Measurements from ENCODE around the gene TM6SF1. TPM values are rescaled to one million over a fixed set of nuclear protein-coding genes. Genes with fewer than 3 reads are reported as not detected.

TM6SF1 gene
- total RNA-seq, 4 donors from 2014 or later, result 7.5 to 11.2 (median 9.6) TPM

DNA sequence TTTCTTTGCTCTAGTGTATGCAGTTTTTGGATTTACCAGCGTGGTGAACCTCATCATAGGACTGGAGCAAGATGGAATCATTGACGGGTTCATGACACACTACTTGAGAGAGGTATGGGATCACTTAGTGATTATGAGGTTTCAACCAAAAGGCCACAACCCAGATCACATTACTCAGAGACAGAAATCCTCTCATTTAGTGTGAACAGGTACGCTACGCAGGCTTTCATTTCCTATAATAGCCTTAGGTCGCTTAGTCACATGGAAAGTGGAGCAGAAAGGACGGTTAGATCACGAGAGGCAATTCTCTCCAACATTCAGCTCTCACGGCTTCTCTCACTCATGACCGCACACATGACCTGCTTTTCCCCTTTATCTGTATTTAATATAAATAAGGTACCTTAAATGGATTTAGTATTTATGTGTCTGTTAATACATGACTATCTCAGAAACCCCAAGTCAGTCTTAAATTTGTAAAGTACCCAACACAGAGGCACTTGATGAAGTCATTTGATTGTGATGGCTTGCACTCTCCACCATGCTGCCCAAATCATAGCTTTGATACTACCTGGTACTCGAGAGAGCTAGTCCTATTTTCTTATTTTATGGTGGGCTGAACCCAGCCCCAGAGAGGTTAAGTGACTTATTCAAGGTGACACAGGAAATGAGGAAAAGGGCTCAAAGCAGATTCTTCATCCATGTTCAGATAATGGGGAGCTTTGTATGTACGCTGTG, 8.6 kb downstream of the TM6SF1 start:
- no peak for DNase-seq (ENCODE audit: low spot score in 2 of 2)
- Histone ChIP-seq H3K9me3 (no peaks in the 10 kb centered on the region), H3K27ac (no peak overlapping the region), H3K27me3 (no peaks in the 10 kb centered on the region), H3K36me3 (peaks cover 0 to 22% (median 0%) of the 10 kb centered on the region in 3 donors), H3K4me1 (peaks cover 0 to 13% (median 0%) of the 10 kb centered on the region in 4 donors), H3K4me3 (no peak overlapping the region)
- 86 to 90% methylated on average over 11 of the region's 11 CpGs for WGBS, 2 donors
- no peak for TF ChIP-seq POLR2A (IDR thresholded peaks at IDR 0.05)
- TF ChIP-seq, protein P1, sequence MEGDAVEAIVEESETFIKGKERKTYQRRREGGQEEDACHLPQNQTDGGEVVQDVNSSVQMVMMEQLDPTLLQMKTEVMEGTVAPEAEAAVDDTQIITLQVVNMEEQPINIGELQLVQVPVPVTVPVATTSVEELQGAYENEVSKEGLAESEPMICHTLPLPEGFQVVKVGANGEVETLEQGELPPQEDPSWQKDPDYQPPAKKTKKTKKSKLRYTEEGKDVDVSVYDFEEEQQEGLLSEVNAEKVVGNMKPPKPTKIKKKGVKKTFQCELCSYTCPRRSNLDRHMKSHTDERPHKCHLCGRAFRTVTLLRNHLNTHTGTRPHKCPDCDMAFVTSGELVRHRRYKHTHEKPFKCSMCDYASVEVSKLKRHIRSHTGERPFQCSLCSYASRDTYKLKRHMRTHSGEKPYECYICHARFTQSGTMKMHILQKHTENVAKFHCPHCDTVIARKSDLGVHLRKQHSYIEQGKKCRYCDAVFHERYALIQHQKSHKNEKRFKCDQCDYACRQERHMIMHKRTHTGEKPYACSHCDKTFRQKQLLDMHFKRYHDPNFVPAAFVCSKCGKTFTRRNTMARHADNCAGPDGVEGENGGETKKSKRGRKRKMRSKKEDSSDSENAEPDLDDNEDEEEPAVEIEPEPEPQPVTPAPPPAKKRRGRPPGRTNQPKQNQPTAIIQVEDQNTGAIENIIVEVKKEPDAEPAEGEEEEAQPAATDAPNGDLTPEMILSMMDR (IDR thresholded peaks at IDR 0.05), result no peak
- no peak for TF ChIP-seq EP300 (IDR thresholded peaks at IDR 0.05)

DNA sequence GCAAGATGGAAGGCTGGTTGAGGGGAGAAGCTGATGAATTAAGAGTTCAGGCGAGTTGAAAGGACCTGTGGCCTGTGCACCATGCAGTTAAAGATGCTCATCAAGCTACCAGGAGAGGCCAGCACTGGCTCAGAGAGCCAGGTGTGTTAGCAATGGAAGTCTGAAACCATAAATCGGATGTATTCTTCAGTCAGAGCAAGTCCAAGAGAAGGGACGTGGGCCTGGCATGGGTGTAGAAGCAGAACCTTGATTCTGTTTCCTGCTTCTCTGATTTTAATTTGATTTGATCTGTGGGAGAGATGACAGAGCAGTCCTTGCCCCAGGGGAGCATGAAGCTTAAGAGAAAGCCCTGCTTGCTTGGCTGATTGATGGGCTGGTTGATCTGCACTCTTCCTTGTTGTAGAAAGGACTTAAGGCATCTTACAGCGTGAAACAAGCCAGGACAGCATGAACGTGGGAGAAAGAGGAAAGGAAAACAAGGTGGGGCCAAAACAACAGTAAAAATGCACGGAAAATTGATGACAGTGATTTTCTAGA, 10.9 kb downstream of the TM6SF1 start:
- Histone ChIP-seq H3K4me3 (no peak overlapping the region), H3K4me1 (peaks cover 0 to 1% (median 0%) of the 10 kb centered on the region in 4 donors), H3K27ac (no peak overlapping the region), H3K27me3 (no peaks in the 10 kb centered on the region), H3K9me3 (no peaks in the 10 kb centered on the region), H3K36me3 (peaks cover 0 to 18% (median 0%) of the 10 kb centered on the region in 3 donors)
- TF ChIP-seq POLR2A (IDR thresholded peaks at IDR 0.05) (no peak), EP300 (IDR thresholded peaks at IDR 0.05) (no peak)
- WGBS, 2 donors, result 67 to 72% methylated on average over 6 of the region's 6 CpGs
- no peak for DNase-seq (ENCODE audit: low spot score in 2 of 2)

DNA sequence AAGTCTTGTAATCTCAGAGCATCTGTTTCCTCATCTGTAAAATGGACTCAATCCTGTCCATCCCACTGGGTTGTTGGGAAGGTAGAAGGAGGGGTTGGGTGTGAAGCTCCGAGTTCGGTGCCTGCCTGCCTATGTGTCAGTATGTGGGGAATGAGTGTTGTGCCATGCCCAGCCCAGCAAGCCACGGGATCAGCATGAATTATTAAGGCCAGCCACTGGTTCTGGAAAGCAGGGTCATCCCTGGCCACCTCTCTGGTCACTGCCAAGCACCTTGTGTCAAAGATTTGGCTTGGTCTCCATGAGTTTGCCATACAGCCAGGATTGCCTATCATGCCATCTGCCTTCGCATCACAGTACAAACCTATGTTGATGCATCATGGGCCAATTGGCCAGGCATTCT, 11.5 kb downstream of the TM6SF1 start:
- TF ChIP-seq, protein P1 (IDR thresholded peaks at IDR 0.05), result no peak
- TF ChIP-seq POLR2A (IDR thresholded peaks at IDR 0.05), result no peak
- no peak for TF ChIP-seq EP300 (IDR thresholded peaks at IDR 0.05)
- 88 to 91% methylated on average over 4 of the region's 4 CpGs for WGBS, 2 donors
- Histone ChIP-seq H3K27me3 (no peaks in the 10 kb centered on the region), H3K9me3 (no peaks in the 10 kb centered on the region), H3K4me3 (no peak overlapping the region), H3K36me3 (peaks cover 0 to 13% (median 0%) of the 10 kb centered on the region in 3 donors), H3K27ac (no peak overlapping the region), H3K4me1 (no peaks in the 10 kb centered on the region)
- DNase-seq (ENCODE audit: low spot score in 2 of 2), result no peak

DNA sequence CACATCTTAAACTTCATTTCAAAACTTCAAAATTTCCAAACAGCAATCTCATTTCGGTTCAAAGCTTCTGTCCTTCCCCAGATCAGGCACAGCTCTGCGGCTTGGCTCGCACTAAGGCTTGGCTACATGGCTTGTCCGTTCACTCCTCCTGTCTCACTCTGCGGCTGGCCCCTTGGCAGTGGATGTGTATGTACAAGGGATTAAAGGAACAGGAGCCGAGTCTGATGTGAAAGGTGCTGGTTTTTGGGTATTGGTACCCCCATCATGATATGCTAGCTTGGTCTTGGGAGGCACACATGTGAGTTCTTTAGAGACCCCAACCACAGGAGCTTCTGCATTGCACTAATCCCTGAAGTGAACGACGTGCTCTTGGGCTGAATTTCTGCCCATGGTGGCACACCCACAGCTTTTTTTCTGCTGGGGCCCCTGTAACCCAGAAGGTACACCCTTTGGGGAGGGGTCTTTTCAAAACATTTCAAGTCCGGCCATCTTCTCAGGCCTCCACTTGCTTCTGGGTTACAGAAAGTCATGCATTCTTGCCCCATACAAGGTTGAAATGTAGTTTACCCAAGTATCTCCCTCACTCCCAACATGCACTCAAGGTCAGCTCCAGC, 12.6 kb downstream of the TM6SF1 start:
- no peak overlapping the region for H3K4me3 ChIP-seq
- no peak for TF ChIP-seq POLR2A (IDR thresholded peaks at IDR 0.05)
- TF ChIP-seq EP300 (IDR thresholded peaks at IDR 0.05), result no peak
- TF ChIP-seq, protein P1 (IDR thresholded peaks at IDR 0.05), result no peak
- H3K27ac ChIP-seq, result no peak overlapping the region
- DNase-seq (ENCODE audit: low spot score in 2 of 2), result no peak
- 81 to 85% methylated on average over 9 of the region's 9 CpGs for WGBS, 2 donors
- H3K27me3 ChIP-seq, result no peaks in the 10 kb centered on the region
- H3K9me3 ChIP-seq, result no peaks in the 10 kb centered on the region
- no peaks in the 10 kb centered on the region for H3K4me1 ChIP-seq
- peaks cover 0 to 6% (median 0%) of the 10 kb centered on the region in 3 donors for H3K36me3 ChIP-seq

DNA sequence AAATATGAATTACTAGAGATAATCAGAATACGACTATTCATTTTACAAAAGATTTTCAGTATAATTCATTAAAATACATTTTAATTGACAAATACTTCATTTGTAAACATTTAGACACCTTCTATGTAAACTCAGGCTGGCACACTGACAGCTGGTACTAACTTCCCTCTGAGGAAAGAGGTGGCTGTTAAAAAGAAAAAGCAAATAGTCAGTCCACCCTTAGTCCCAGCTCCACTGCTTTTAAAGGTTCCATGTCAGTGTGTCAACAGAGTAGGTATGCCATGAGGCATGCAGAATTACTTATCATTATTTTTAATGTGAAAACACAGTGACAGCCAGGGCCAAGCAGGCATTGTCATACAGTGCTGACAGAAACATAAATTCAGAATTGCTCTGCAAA, 16.1 kb downstream of the TM6SF1 start:
- H3K27ac ChIP-seq, result no peak overlapping the region
- no peaks in the 10 kb centered on the region for H3K27me3 ChIP-seq
- no peak for TF ChIP-seq POLR2A (IDR thresholded peaks at IDR 0.05)
- TF ChIP-seq EP300 (IDR thresholded peaks at IDR 0.05), result no peak
- TF ChIP-seq, protein P1 (IDR thresholded peaks at IDR 0.05), result no peak
- 93 to 98% methylated on average over 1 of the region's 1 CpG for WGBS, 2 donors
- H3K36me3 ChIP-seq, result no peaks in the 10 kb centered on the region
- no peaks in the 10 kb centered on the region for H3K4me1 ChIP-seq
- no peak for DNase-seq (ENCODE audit: low spot score in 2 of 2)
- no peaks in the 10 kb centered on the region for H3K9me3 ChIP-seq
- H3K4me3 ChIP-seq, result no peak overlapping the region

Data from tibial nerve (tissue), 4 donors.